ENCODE results near the gene CYFIP1. TPM values are rescaled to one million over a fixed set of nuclear protein-coding genes. Genes with fewer than 3 reads are reported as not detected.

The CYFIP1 gene
- total and polyA plus RNA-seq, 2 of the 13 experiments (the other 11 are each of a cell fraction or from before 2014, with no cell fraction given) = 38.1 to 58.3 TPM

GRCh38 chr15:22963641-22964040, 16.5 kb downstream of the CYFIP1 start (continued):
- TF ChIP-seq ZBTB40 (IDR thresholded peaks at IDR 0.05) = no peak
- TF ChIP-seq ZBTB40 (CRISPR knock-in tag; IDR thresholded peaks at IDR 0.05) = no peak
- TF ChIP-seq PHB2 (IDR thresholded peaks at IDR 0.05; ENCODE audit: partially characterized antibody) = no peak
- no peak for TF ChIP-seq THYN1 (CRISPR knock-in tag; IDR thresholded peaks at IDR 0.05; ENCODE audit: borderline replicate concordance, low read depth)
- TF ChIP-seq NCOA2 (CRISPR knock-in tag; IDR thresholded peaks at IDR 0.05) = no peak
- no peak for TF ChIP-seq ZNF274 (CRISPR knock-in tag; IDR thresholded peaks at IDR 0.05)
